KMS-11 (cell line): ENCODE data around the gene ACSM2A.
"Not testable (repeated sequence)": the region's sequence is repeated elsewhere in the genome, so short reads cannot be mapped to it uniquely, and the experiment has no call there.

Experiments
- H2AFZ ChIP-seq: fragments of 200-600 bp; sonication (generic); 2 replicates; pipeline ENCODE4 v1.6.1; 2016; ENCODE audit warnings: antibody characterized with exemption, mixed run types, low read depth
- H3K27ac ChIP-seq: fragments of 200-600 bp; sonication (generic); 2 replicates; pipeline ENCODE4 v1.6.1; 2016; ENCODE audit warnings: mild to moderate bottlenecking, mixed run types
- H3K27me3 ChIP-seq: fragments of 200-600 bp; sonication (generic); 2 replicates; pipeline ENCODE4 v1.6.1; 2017; ENCODE audit warnings: mild to moderate bottlenecking, low read depth, mixed run types, moderate library complexity; ENCODE audit not compliant: insufficient read depth
- H3K36me3 ChIP-seq: fragments of 200-600 bp; sonication (generic); 2 replicates; pipeline ENCODE4 v1.6.1; 2017; ENCODE audit warnings: mild to moderate bottlenecking, mixed run types; ENCODE audit not compliant: insufficient read depth
- H3K4me1 ChIP-seq: fragments of 200-600 bp; sonication (generic); 2 replicates; pipeline ENCODE4 v1.6.1; 2016; ENCODE audit warnings: mild to moderate bottlenecking, low read depth, mixed run types; ENCODE audit not compliant: poor library complexity, severe bottlenecking
- H3K4me2 ChIP-seq: fragments of 200-600 bp; sonication (generic); 2 replicates; pipeline ENCODE4 v1.7.0; 2016; ENCODE audit warnings: mild to moderate bottlenecking, mixed run types
- H3K4me3 ChIP-seq: fragments of 200-600 bp; sonication (generic); IDR thresholded peaks from 2 replicates; pipeline ENCODE4 v1.6.1; 2017; ENCODE audit warnings: low read depth, low read length, mixed read lengths; ENCODE audit not compliant: insufficient read depth
- H3K79me2 ChIP-seq: fragments of 200-600 bp; sonication (generic); 2 replicates; pipeline ENCODE4 v1.6.1; 2016; ENCODE audit warnings: low read depth, mixed run types; ENCODE audit not compliant: insufficient read depth
- H3K9ac ChIP-seq: fragments of 200-600 bp; sonication (generic); 2 replicates; pipeline ENCODE4 v1.6.1; 2016; ENCODE audit warnings: mild to moderate bottlenecking, mixed run types
- H4K20me1 ChIP-seq: fragments of 200-600 bp; sonication (generic); 2 replicates; pipeline ENCODE4 v1.6.1; 2016; ENCODE audit warnings: mild to moderate bottlenecking, mixed run types; ENCODE audit not compliant: insufficient read depth
- TF ChIP-seq, protein P1 (sequence below): fragments of 200-600 bp; sonication (generic); conservative IDR thresholded peaks from 2 replicates; pipeline ENCODE4 v1.6.1; 2017; ENCODE audit warnings: low read depth, mild to moderate bottlenecking, antibody characterized with exemption, low read length, moderate library complexity, mixed read lengths

The ACSM2A gene

DNA sequence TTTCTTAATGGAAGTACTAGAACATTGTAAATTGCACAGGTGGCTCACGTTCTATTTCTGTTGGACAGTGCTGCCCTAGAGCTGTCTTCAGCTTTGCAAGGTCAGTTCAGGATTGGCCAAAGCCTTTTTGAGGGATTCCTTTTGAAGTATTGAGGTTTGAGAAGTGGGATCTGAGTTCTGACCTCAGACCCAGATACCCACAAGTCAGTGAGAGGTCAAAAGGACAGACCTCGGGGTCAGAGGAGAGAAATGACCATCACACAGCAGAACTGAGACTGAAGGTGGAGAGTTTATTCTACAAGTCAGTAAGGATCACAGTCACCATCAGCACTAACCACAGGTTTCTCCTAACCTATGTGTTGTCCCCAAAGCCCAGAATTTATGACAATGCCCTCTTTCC lies 40.3 kb upstream of the ACSM2A start:
- Histone ChIP-seq H2AFZ (no peak overlapping the region), H3K27me3 (no peaks in the 10 kb centered on the region), H3K27ac (no peak overlapping the region), H3K4me1 (no peaks in the 10 kb centered on the region), H4K20me1 (no peaks in the 10 kb centered on the region), H3K4me3 (no peak overlapping the region), H3K9ac (no peak overlapping the region), H3K36me3 (no peaks in the 10 kb centered on the region), H3K79me2 (no peaks in the 10 kb centered on the region), H3K4me2 (no peak overlapping the region)
- TF ChIP-seq, protein P1, sequence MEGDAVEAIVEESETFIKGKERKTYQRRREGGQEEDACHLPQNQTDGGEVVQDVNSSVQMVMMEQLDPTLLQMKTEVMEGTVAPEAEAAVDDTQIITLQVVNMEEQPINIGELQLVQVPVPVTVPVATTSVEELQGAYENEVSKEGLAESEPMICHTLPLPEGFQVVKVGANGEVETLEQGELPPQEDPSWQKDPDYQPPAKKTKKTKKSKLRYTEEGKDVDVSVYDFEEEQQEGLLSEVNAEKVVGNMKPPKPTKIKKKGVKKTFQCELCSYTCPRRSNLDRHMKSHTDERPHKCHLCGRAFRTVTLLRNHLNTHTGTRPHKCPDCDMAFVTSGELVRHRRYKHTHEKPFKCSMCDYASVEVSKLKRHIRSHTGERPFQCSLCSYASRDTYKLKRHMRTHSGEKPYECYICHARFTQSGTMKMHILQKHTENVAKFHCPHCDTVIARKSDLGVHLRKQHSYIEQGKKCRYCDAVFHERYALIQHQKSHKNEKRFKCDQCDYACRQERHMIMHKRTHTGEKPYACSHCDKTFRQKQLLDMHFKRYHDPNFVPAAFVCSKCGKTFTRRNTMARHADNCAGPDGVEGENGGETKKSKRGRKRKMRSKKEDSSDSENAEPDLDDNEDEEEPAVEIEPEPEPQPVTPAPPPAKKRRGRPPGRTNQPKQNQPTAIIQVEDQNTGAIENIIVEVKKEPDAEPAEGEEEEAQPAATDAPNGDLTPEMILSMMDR: no peak

DNA sequence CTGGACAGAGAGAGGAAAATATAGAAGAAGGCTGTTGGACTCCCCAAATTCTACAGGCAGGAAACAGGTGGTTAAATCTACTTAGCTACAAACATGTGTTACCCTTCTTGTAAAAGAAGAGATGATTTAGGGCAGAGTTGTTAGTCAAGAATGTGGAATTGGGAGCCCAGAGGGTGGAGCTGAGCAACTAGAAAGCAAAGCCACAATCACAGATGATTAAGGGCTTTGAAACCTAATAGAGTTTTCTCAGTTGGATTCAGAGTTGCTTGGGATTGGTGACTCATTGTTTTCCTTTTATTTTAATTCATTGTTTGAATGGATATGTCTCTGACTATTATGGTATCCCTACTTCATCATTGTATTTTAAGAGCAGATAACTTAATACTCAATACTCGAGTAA lies 35.8 kb upstream of the ACSM2A start:
- Histone ChIP-seq H3K4me2 (no peak overlapping the region), H3K27ac (no peak overlapping the region), H3K4me3 (no peak overlapping the region), H3K79me2 (no peaks in the 10 kb centered on the region), H3K9ac (no peak overlapping the region), H3K36me3 (no peaks in the 10 kb centered on the region), H4K20me1 (no peaks in the 10 kb centered on the region), H2AFZ (no peak overlapping the region), H3K4me1 (no peaks in the 10 kb centered on the region), H3K27me3 (no peaks in the 10 kb centered on the region)
- TF ChIP-seq, protein P1: no peak

DNA sequence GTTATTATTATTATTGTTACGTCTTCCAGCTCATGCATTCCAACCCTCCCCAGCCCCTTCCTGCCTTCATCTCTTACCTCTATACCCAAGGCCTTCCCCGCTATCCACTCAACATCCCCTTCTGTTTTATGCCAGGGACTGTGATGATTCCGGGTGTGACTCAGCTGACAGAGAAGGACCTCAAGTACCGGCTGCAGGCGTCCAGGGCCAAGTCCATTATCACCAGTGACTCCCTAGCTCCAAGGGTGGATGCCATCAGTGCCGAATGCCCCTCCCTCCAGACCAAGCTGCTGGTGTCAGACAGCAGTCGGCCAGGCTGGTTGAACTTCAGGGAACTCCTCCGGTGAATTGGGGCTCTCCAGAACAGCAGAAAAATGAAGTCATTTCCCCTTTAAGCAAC lies 32.2 kb upstream of the ACSM2A start:
- not testable (repeated sequence) for H3K79me2 ChIP-seq, H3K9ac ChIP-seq, H4K20me1 ChIP-seq, H3K27ac ChIP-seq, H3K27me3 ChIP-seq, H3K4me3 ChIP-seq, H3K4me1 ChIP-seq, H3K4me2 ChIP-seq, H2AFZ ChIP-seq, H3K36me3 ChIP-seq

DNA sequence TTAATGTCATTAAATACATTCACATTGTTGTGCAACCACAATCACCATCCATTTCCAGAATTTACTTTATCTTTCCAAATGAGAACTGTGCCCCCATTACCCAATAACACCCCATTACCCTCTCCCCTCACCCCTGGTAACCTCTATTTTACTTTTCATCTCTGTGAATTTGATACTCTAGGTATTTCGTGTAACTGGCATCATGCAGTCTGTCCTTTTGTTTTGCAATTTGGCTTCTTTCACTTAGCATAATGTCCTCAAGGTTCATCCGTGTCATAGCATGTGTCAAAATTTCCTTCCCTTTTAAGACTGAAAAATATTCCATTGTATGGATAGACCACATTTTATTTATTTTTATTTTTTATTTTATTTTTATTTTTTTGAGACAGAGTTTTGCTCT lies 29.6 kb upstream of the ACSM2A start:
- not testable (repeated sequence) for H3K4me1 ChIP-seq, H3K9ac ChIP-seq, H3K27ac ChIP-seq, H3K4me2 ChIP-seq, H3K79me2 ChIP-seq, H3K27me3 ChIP-seq, H2AFZ ChIP-seq, H3K36me3 ChIP-seq, H3K4me3 ChIP-seq, H4K20me1 ChIP-seq

DNA sequence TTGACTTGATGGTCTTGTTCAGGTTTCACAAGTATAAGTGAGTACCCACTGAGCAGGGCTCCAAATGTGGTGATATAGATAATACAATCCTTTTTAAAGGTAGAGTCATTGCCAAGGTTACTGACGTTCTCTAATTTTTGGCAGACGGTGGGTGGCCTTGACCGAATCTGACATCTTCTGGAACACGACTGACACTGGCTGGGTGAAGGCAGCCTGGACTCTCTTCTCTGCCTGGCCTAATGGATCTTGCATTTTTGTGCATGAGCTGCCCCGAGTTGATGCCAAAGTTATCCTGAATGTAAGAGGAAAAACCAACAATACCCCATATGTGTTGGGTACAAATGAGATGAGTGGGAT lies 27.6 kb upstream of the ACSM2A start:
- H2AFZ ChIP-seq, H3K79me2 ChIP-seq, H3K27ac ChIP-seq, H3K36me3 ChIP-seq, H3K9ac ChIP-seq, H3K27me3 ChIP-seq, H3K4me3 ChIP-seq, H3K4me1 ChIP-seq, H3K4me2 ChIP-seq, H4K20me1 ChIP-seq: not testable (repeated sequence)

DNA sequence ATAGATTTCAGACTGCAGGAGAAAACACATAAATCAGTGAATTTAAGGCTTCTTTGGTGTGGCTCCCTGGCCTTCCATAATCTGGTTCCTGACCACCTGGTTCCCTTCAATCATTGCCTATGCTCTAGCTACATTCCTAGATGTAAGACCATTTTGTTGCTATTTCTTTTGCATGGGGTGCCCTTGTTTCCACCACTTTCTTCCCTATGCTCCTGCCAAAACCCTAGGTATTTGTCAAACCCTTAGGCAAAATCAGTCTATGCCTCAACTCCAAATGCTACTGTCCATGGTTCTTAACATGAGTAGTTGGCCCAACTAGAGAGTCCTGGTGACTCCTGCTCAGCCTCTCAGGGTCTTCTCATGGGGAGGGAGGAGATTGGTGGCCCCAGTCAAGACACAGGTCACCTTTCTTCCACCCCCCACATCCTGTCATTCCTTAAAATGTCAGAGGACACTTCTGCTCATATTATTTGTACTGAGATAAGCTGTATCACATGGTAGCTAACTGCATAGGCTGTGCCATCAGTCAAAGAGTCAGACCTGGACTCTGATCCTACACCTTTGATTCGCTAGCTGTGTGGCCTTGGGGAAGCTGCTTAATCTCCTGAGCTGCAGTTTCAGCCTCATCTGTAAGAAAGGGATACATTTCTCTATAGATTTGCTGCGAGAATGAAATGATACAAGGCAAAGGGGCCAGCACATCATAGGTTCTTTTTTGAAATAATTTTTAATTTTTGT lies 27.0 kb upstream of the ACSM2A start:
- Histone ChIP-seq H4K20me1 (no peaks in the 10 kb centered on the region), H3K4me1 (no peaks in the 10 kb centered on the region), H3K4me2 (no peak overlapping the region), H3K79me2 (no peaks in the 10 kb centered on the region), H3K27me3 (no peaks in the 10 kb centered on the region), H3K27ac (no peak overlapping the region), H3K9ac (no peak overlapping the region), H3K36me3 (no peaks in the 10 kb centered on the region), H2AFZ (no peak overlapping the region), H3K4me3 (no peak overlapping the region)
- TF ChIP-seq, protein P1: no peak

DNA sequence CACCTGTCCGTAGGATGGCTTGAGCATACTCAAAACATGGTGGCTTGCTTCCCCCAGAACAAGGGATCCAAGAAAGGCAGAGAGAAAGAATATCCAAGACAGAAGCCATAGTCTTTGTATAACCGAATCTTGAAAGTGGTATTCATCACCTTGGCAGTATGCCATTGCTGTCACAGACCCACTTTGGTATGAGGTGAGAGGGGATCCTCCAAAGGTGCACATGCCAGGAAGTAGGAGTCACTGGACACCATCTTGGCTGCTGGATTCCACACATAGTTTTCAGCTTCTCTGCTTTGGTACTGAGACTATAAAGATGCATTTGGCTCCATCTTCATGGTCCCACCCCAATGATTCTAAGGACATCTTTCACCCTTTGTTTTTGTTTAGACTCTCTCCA lies 23.9 kb upstream of the ACSM2A start:
- not testable (repeated sequence) for H3K4me1 ChIP-seq, H3K9ac ChIP-seq, H3K36me3 ChIP-seq, H3K4me2 ChIP-seq, H3K27me3 ChIP-seq, H3K27ac ChIP-seq, H3K79me2 ChIP-seq, H4K20me1 ChIP-seq, H2AFZ ChIP-seq, H3K4me3 ChIP-seq

DNA sequence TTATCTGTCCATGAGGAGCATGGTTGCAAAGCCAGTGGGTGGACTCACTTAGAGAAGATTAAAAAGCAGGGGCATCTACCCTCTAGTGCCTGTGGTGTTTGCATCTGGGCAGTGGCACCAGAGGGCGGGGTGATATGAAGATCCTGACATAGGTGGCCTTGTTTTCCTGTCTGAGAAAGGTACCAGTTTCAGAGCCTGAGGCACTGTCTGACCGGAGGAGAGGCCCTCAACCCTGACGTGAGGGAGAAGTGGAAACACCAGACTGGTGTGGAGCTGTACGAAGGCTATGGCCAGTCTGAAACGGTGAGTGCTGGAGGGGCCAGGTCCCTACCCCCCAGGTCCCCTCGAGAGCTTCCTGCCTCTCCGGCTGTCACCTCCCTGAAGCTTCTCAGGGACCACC lies 21.8 kb upstream of the ACSM2A start:
- not testable (repeated sequence) for H3K4me3 ChIP-seq, H3K27ac ChIP-seq

More for the DNA sequence above, 21.8 kb upstream of the ACSM2A start:
- H4K20me1 ChIP-seq, H3K4me2 ChIP-seq, H3K36me3 ChIP-seq, H3K4me1 ChIP-seq, H2AFZ ChIP-seq, H3K9ac ChIP-seq, H3K27me3 ChIP-seq, H3K79me2 ChIP-seq: not testable (repeated sequence)
